Stimulated activated CD8-positive, alpha-beta memory T cell treated with anti-CD3 and anti-CD28 coated beads, Interleukin-15, amount 100 ng/mL, for 24 hours (primary cell): ENCODE measurements around the gene PCSK4.
"Not testable (repeated sequence)": the region's sequence is repeated elsewhere in the genome, so short reads cannot be mapped to it uniquely, and the experiment has no call there.

Source experiments
- DNase-seq: peaks from one replicate; pipeline ENCODE4 v3.0.0-alpha.2; 2020; ENCODE audit warnings: low read depth

Gene PCSK4

GRCh38 chr19:1490311-1491113 is at the start of gene PCSK4:
Gene PCSK4 (minus strand): TSS chr19:1490350. CDS start chr19:1490346, 4 bp downstream.
- peak; percentile 95 for DNase-seq

GRCh38 chr19:1539749-1540148 is 49.6 kb upstream of the PCSK4 start:
- DNase-seq = not testable (repeated sequence)

DNA sequence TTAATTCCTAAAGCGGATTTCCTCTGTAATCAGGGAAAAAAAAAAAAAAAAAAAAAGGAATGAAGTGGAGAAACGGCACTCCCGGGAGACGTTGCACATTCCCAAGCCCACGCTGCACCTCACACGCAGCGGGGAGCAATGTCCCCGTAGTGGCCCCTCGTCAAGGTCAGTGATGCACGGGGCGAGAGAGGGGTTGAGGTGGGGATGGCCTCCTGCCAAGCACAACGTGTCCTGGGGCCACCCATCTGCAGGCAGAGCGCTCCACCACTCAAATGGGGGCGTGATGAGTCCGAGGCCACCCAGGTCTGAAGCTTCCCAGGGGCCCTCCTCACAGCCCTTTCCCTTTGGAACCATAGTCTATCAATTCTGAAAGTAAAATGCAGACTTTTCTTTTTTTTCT is 48.8 kb upstream of the PCSK4 start:
- DNase-seq = no peak

DNA sequence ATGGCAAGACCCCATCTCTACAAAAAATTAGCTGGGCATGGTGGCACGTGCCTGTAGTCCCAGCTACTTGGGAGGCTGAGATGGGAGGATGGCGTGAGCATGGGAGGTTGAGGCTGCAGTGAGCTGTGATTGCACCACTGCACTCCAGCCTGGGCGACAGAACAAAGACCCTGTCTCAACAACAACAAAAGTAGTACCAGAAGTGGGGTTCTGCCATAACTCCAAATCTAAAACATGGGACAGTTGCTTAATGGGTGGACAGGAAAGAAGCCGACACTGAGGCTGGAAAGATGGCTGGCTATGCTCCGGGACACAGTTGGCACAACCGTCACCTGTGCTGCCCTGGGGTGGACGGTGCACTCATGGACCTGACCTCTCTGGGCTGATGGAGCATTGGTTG is 45.5 kb upstream of the PCSK4 start:
- not testable (repeated sequence) for DNase-seq

- no peak for DNase-seq
These were observed 44.8 kb upstream of the PCSK4 start for GRCh38 chr19:1534972-1535371.

DNA sequence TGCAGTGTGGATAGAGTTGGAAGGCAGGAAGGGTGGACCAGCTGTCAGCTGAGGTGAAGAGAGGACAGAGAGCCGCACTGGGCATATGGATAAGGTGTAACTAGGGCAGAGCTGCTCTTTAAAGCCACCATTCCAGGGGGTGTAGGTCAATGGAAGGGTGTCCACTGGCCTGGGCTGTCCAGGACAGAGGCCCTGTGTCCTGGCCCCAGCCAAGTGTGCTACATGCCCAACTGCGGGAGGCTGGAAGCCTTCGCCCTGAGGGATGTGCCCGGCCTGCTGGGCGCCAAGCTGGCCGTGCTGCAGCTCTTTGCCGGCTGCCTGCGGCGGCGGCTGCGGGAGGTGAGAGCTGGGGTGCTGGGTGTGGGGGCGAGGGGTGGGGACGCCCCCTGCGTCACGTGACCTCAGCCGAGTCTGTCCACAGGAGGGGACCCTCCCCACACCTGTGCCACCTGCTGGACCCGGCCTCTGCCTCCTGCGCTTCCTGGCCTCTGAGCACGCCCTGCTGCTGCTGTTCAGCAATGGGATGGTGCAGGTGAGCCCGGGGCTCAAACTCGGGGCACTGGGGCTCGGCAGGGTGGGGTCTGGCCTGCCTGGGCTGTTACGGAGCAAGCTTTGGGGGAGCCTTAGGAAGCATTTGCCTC is 43.5 kb upstream of the PCSK4 start:
- DNase-seq = no peak

DNA sequence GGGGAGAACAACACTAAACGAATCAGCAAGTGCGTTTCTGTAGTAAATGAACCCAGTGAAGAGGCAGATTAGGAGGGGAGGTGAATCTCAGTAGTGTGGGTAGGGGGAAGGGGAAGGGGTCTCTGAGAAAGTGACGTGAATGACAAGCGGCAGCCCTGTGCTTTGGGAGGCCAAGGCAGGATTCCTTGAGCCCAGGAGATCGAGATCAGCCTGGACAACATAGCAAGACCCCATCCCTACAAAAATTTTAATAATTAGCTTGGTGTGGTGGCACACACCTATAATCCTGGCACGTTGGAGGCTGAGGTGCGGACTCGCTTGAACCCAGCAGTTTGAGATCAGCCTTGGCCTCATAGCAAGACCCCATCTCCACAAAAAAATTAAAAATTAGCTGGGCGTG is 41.9 kb upstream of the PCSK4 start:
- DNase-seq = no peak

- DNase-seq = no peak
These were observed 41.4 kb upstream of the PCSK4 start for GRCh38 chr19:1531587-1531986.

DNA sequence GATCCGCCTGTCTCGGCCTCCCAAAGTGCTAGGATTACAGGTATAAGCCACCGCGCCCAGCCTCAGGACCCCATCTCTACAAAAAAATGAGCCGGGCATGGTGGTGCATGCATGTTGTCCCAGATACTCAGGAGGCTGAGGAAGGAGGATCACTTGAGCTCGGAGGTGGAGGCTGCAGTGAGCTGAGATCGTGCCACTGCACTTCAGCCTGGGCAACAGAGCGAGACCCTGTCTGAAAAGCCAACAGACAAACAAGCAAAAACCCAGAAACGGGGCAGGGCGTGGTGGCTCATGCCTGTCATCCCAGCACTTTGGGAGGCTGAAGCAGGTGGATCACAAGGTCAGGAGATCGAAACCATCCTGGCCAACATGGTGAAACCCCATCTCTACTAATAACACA is 40.7 kb upstream of the PCSK4 start:
- not testable (repeated sequence) for DNase-seq

DNA sequence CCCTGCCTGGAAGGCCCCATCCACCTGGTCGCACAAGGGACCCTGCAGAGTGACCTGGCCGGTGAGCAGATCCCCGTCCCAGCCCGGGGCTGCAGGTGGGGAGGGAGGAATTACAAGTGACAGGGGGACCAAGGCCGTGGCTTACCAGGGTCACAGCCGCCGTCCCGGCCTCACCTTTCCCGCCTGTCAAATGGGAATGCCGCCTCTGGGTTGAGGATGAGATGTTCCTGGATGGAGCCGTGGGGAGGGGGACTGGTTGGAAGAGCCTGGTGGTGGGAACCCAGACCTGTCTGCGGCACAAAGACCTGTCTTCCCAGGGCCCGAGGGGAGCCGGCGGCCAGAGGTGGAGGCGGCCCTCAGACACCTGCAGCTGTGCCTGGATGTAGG is 39.3 kb upstream of the PCSK4 start:
- DNase-seq = no peak

DNA sequence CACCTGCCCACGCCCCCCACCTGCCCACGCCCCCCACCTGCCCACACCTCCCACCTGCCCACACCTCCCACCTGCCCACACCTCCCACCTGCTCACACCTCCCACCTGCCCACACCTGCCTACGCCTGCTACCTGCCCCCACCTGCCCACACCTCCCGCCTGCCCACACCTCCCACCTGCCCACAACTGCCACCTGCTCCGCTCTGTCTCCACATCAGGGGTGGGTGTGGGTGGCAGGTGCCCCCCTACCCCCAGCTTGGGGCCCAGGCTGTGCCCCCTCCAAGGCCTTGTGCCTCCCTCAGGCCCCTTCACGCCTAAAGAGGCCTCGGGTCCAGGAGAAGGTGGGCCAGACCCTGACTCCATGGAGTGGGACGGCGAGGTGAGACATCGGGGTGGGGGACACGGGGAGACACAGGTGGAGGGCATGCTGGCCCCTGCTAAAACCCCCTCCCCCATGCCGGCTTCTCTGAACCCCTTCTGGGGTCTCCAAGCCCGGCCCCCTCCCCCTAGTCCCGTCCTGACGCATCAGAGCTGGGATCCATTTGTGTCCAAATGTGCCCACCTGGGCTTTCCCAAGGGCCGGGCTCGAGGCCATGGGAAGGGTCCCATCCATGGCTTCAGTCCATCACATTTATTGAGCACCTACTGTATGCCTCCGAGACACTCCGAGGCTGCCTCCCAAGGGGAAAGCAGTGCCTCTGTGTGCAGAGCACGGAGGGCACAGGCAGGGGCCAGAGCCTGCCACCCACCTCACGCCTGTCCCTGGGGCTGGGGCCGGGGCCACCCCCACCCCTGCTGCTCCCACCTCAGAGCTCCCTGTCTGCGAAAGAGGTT is 38.7 kb upstream of the PCSK4 start:
- DNase-seq = no peak

- DNase-seq = no peak
These were observed 37.6 kb upstream of the PCSK4 start for GRCh38 chr19:1527650-1528309.

DNA sequence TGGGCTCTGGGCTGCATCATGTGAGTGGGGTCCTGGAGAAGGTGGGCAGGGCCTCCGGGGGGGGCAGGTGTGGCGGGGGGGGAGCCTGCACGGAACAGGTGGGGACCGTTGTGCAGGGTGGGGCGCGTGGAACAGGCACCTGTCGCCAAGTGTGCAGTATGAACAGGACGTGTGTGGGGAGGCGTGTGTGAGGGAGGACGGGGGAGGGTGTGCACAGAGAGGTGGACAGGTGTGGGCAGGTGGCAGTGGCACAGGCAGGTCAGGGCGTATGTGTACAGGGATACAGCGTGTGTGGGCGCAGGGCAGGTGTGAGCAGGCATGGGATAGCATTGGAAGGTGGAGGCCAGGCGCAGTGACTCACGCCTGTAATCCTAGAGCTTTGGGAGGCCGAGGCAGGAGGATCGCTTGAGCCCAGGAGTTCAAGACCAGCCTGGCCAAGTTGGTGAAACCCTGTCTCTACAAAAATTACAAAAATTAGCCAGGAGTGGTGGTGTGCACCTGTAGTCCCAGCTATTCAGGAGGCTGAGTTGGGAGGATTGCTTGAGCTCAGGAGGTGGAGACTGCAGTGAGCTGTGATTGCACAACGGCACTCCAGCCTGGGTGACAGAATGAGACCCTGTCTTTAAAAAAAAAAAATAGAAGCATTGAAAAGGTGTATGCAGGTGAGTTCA is 37.0 kb upstream of the PCSK4 start:
- no peak for DNase-seq

DNA sequence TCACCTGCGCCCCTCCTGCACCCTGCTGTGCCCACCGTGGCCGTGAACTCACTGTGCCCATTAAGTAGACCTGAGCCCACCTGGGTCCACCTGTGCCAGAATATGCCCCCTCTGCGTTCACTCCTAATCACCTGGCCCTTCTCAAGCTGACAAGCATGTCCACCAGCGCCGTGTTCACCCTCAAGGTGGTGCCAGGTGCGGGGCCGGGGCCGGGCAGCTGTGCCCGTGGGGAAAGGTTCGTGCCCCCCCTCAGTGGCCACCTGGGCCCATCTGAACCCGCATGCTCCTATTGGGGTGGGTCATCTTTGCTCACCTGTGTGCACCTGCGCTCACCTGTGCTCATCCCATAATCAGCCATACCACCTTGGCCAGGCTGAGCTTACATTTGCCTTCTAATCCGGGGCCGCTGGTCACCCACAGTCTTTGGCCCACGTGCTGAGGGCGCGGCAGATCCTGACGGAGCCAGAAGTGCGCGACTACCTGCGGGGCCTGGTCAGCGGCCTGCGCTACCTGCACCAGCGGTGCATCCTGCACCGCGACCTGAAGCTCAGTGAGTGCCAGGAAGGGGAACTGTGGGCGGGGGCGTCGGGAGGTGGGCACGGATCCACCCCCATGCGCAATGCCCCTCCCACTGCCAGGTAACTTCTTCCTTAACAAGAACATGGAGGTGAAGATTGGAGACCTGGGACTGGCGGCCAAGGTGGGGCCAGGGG is 36.1 kb upstream of the PCSK4 start:
- no peak for DNase-seq

GRCh38 chr19:1525343-1525742 is 35.2 kb upstream of the PCSK4 start:
- no peak for DNase-seq

DNA sequence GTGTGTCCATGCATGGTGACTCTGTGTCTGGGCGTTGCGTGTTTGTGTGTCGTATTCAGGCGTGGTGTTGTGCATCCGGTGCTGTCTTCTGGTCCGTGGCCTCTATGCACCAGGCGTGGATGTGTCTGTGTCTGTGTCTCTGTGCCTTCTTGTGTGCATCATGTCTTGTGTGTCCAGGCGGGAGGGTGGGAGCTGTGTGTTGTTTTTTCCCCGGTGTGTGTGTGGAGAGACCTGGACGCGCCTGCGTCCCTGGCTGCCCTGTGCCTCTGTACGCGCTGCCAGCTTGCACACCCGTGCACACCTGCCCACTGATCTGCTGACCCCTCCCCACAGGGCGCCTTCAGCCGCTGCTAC is 34.8 kb upstream of the PCSK4 start:
- DNase-seq = no peak

- DNase-seq = no peak
These were observed 34.3 kb upstream of the PCSK4 start for GRCh38 chr19:1524287-1524971.

GRCh38 chr19:1523412-1524286 is 33.5 kb upstream of the PCSK4 start, which contains the start of gene PLK5:
Gene PLK5 (plus strand): TSS chr19:1524077. CDS start chr19:1526997, 2,920 bp downstream.
- DNase-seq = no peak

DNA sequence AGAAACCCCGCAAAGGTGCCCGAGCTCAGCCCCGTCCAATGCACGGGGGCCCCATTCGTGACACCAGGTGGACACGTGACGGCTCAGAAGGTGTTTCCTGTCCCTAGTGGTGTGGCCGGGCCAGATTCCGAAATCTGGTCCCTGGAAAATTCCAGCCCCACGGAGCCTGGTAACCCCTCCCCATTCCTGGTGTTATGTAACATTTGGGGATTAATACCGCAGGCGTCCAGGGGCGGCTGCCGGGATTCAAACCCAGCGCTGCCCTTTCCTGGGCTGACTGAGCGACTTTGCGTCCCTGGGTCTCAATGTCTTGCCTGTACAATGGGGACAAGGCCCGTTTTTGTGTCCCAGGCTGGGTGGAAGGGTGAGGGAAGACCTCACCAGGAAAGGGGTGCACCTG is 32.7 kb upstream of the PCSK4 start:
- no peak for DNase-seq
